B cell (primary cell): ENCODE measurements around the gene TSNAX. TPM values are rescaled to one million over a fixed set of nuclear protein-coding genes. Genes with fewer than 3 reads are reported as not detected.

Experiments
- ATAC-seq: fragments of 200-7000 bp; cut with Tn5 transposase; one replicate; pipeline ENCODE4 v1.10.0; 2021; ENCODE audit warnings: low read depth, mild to moderate bottlenecking, moderate number of reproducible peaks, moderate library complexity
- CTCF ChIA-PET: fragments of 350-600 bp; sonication (Branson Sonifier 250); formaldehyde crosslinking; loops from one replicate; lab custom pipeline; 2021; ENCODE audit warnings: antibody characterized with exemption, inconsistent platforms; lab: Charles Lee
- POLR2A ChIA-PET: fragments of 350-600 bp; sonication (Branson Sonifier 250); formaldehyde crosslinking; loops from one replicate; lab custom pipeline; 2021; ENCODE audit warnings: antibody characterized with exemption; lab: Charles Lee
- DNase-seq: peaks from one replicate; pipeline ENCODE4 v3.0.0; 2013
- H2AFZ ChIP-seq: 2 replicates; pipeline ENCODE4 v1.6.1; 2012; ENCODE audit warnings: mild to moderate bottlenecking, low read depth, low read length; ENCODE audit not compliant: insufficient read depth, poor library complexity, severe bottlenecking
- H3K27ac ChIP-seq, 2 donors: 1 replicate in 1 of 2; 2 replicates in 1 of 2; pipeline ENCODE4 v1.5.1; 2012 to 2013; ENCODE audit warnings: low read length in 2 of 2, mild to moderate bottlenecking in 2 of 2, moderate library complexity in 1 of 2
- H3K27me3 ChIP-seq, 4 experiments: fragments of 200-600 bp in 1 of 4; sonication (generic) in 1 of 4; replicated peaks in 1 of 4; 1 replicate in 2 of 4; 2 replicates in 2 of 4; pipeline versions ENCODE4 v1.6.1 to v1.7.0; 2013 to 2016; ENCODE audit warnings: low read length in 3 of 4, mild to moderate bottlenecking in 2 of 4, mixed read lengths in 1 of 4, moderate library complexity in 1 of 4; ENCODE audit not compliant: insufficient read depth in 4 of 4, control insufficient read depth in 3 of 4; ENCODE audit errors: control extremely low read depth in 1 of 4
- H3K36me3 ChIP-seq, 2 experiments: replicated peaks in 1 of 2; 1 replicate in 1 of 2; 2 replicates in 1 of 2; pipeline versions ENCODE4 v1.6.1 to v1.7.1; 2013; ENCODE audit warnings: low read length in 1 of 2; ENCODE audit not compliant: insufficient read depth in 2 of 2, control insufficient read depth in 1 of 2; ENCODE audit errors: control extremely low read depth in 1 of 2, extremely low read depth in 1 of 2
- H3K4me1 ChIP-seq, 2 donors: fragments of 200-600 bp in 1 of 2; sonication (generic) in 1 of 2; 1 replicate in 1 of 2; 2 replicates in 1 of 2; pipeline versions ENCODE4 v1.5.1 to v1.6.1; 2013 to 2017; ENCODE audit warnings: low read length in 2 of 2; ENCODE audit not compliant: control insufficient read depth in 2 of 2, insufficient read depth in 2 of 2
- H3K4me2 ChIP-seq: replicated peaks from 2 replicates; pipeline ENCODE3; 2012; ENCODE audit warnings: mild to moderate bottlenecking, low read depth, low read length; ENCODE audit not compliant: poor library complexity, severe bottlenecking
- H3K4me3 ChIP-seq, 5 experiments: fragments of 200-600 bp in 1 of 5; sonication (generic) in 1 of 5; 1 replicate in 3 of 5; 2 replicates in 2 of 5; pipeline versions ENCODE4 v1.5.1 to v1.7.0; 2011 to 2016; ENCODE audit warnings: low read length in 4 of 5, mild to moderate bottlenecking in 4 of 5, low read depth in 2 of 5, control low read depth in 1 of 5, moderate library complexity in 1 of 5; ENCODE audit not compliant: insufficient read depth in 1 of 5; ENCODE audit errors: control extremely low read depth in 1 of 5, extremely low read depth in 1 of 5
- H3K79me2 ChIP-seq: fragments of 200-600 bp; sonication (generic); one replicate; pipeline ENCODE4 v1.6.0; 2016; ENCODE audit warnings: low read length; ENCODE audit not compliant: control insufficient read depth, insufficient read depth
- H3K9ac ChIP-seq: fragments of 200-600 bp; sonication (generic); 2 replicates; pipeline ENCODE4 v1.6.1; 2017; ENCODE audit warnings: mild to moderate bottlenecking, low read length, moderate library complexity
- H3K9me3 ChIP-seq, 3 donors: one replicate each; pipeline versions ENCODE4 v1.6.1 to v1.7.1; 2013; ENCODE audit warnings: low read length in 2 of 3; ENCODE audit not compliant: control insufficient read depth in 2 of 3, insufficient read depth in 1 of 3; ENCODE audit errors: control extremely low read depth in 1 of 3
- H4K20me1 ChIP-seq: 2 replicates; pipeline ENCODE4 v1.6.0; 2012; ENCODE audit warnings: mild to moderate bottlenecking, low read length; ENCODE audit not compliant: insufficient read depth, control insufficient read depth, poor library complexity, severe bottlenecking
- H3K27ac Mint-ChIP-seq: one replicate; pipeline ENCODE4 v1.8.0; 2021; ENCODE audit warnings: mixed read lengths
- H3K27me3 Mint-ChIP-seq: one replicate; pipeline ENCODE4 v1.8.0; 2021; ENCODE audit warnings: mixed read lengths
- H3K4me1 Mint-ChIP-seq: one replicate; pipeline ENCODE4 v1.8.0; 2021; ENCODE audit warnings: mixed read lengths
- H3K4me3 Mint-ChIP-seq: one replicate; pipeline ENCODE4 v1.8.0; 2021; ENCODE audit warnings: mixed read lengths
- H3K9me3 Mint-ChIP-seq: one replicate; pipeline ENCODE4 v1.8.0; 2022; ENCODE audit warnings: mixed read lengths; ENCODE audit not compliant: insufficient read depth
- EZH2 ChIP-seq: IDR thresholded peaks from 2 replicates; pipeline ENCODE4 v1.6.1; 2012; ENCODE audit warnings: borderline replicate concordance, low read depth, mild to moderate bottlenecking, moderate library complexity, low read length; ENCODE audit not compliant: insufficient read depth, poor library complexity, severe bottlenecking
- WGBS: methylation state at CpG from one replicate; pipeline ENCODE4 v1.1.5; 2013; ENCODE audit warnings: missing lambda C conversion rate; ENCODE audit not compliant: insufficient coverage; 5-methylcytosine and 5-hydroxymethylcytosine counted together
- intact Hi-C: fragments of 100-400 bp; cut with micrococcal nuclease; formaldehyde crosslinking; loops from one replicate; pipeline ENCODE4 v1.10.0; 2022
- polyA plus RNA-seq: library from polyadenylated mRNA; depleted of rRNA; stranded (reverse); fragments of >200 nt; gene quantifications from 2 replicates; pipeline ENCODE4 v1.2.3, GENCODE V29; 2012
- total RNA-seq, 2 donors: library from RNA; stranded (reverse); fragments of 120-200 nt in 1 of 2; gene quantifications; 1 replicate in 1 of 2; 2 replicates in 1 of 2; pipeline versions ENCODE4 v1.2.3 to v1.2.4, GENCODE V29; 2013 to 2022
- TF ChIP-seq, protein P1 (sequence below): fragments of 200-600 bp; IDR thresholded peaks from one replicate; pipeline ENCODE4 v1.8.0; 2022; ENCODE audit warnings: antibody characterized with exemption, mild to moderate bottlenecking

Gene TSNAX
- total and polyA plus RNA-seq, 2 donors (not counting 1 experiment from before 2014, with no cell fraction given): 9.0 to 41.4 TPM

DNA sequence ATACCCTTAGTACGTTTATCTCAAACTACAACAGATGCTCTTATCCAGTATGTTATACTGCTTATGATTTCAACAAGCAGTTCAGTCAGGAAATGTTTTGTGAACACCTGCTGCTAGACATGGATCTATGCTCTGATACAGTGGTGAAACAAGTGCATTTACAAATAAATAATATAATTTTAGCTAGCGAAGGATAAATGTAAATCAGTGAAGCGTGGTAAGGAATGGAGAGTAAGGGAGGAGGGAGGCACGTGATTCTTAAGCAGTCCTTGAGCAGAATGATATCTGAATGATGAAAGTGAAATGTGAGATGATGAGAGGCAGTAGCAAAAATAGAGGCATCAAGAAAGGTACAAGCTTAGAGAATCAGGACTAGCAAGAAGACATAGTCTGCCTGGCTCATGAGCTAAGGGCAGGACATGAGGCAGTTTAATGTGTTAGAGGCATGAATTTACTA, 6.3 kb downstream of the TSNAX start:
- Histone ChIP-seq H4K20me1 (peaks cover 15% of the 10 kb centered on the region), H3K79me2 (peaks cover 71% of the 10 kb centered on the region), H3K9me3 (no peaks in the 10 kb centered on the region), H3K27ac (no peak overlapping the region), H3K27me3 (no peaks in the 10 kb centered on the region), H3K4me2 (no peak overlapping the region), H3K9ac (no peak overlapping the region), H3K4me3 (no peak overlapping the region), H3K36me3 (peaks cover 2 to 22% of the 10 kb centered on the region in 2 experiments), H2AFZ (no peak overlapping the region), H3K4me1 (peaks cover 6% of the 10 kb centered on the region in 2 donors)
- TF ChIP-seq, protein P1, sequence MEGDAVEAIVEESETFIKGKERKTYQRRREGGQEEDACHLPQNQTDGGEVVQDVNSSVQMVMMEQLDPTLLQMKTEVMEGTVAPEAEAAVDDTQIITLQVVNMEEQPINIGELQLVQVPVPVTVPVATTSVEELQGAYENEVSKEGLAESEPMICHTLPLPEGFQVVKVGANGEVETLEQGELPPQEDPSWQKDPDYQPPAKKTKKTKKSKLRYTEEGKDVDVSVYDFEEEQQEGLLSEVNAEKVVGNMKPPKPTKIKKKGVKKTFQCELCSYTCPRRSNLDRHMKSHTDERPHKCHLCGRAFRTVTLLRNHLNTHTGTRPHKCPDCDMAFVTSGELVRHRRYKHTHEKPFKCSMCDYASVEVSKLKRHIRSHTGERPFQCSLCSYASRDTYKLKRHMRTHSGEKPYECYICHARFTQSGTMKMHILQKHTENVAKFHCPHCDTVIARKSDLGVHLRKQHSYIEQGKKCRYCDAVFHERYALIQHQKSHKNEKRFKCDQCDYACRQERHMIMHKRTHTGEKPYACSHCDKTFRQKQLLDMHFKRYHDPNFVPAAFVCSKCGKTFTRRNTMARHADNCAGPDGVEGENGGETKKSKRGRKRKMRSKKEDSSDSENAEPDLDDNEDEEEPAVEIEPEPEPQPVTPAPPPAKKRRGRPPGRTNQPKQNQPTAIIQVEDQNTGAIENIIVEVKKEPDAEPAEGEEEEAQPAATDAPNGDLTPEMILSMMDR: no peak
- TF ChIP-seq EZH2: no peak
- no peak overlapping the region for H3K27ac Mint-ChIP-seq
- ChIA-PET POLR2A (no interaction called here), CTCF (interaction anchor here (0.8 kb wide), 1 partner anchor 143 kb away, joined by 3 read pairs; no protein-coding TSS in a partner anchor)
- intact Hi-C loops: no loop called here
- H3K4me3 Mint-ChIP-seq: no peak overlapping the region
- WGBS: 93% methylated on average over 3 of the region's 4 CpGs
- no peaks in the 10 kb centered on the region for H3K27me3 Mint-ChIP-seq
- no peak for ATAC-seq
- DNase-seq: no peak
- peaks cover 18% of the 10 kb centered on the region for H3K4me1 Mint-ChIP-seq
- H3K9me3 Mint-ChIP-seq: no peaks in the 10 kb centered on the region

DNA sequence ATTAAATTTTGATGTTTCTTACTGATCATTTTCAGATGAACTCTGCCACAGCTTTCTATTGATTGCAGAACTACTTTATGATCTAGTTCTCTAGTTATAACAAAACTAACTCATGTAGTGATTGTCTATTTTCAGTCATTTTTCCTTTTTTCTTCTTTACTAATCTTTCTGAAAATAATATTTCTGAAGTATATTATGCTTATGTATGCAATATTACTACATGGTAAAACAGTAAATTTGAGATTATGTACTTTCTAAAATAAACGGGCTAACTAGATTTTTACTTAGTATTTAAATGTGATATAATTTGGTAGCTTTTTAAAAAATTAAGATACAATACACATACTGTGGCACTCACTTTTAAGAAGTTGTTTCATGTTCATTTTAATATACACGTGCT, 7.6 kb downstream of the TSNAX start:
- Histone ChIP-seq H3K4me2 (no peak overlapping the region), H3K36me3 (peaks cover 3 to 21% of the 10 kb centered on the region in 2 experiments), H3K9ac (no peak overlapping the region), H2AFZ (no peak overlapping the region), H3K4me3 (no peak overlapping the region), H3K4me1 (no peaks in the 10 kb centered on the region), H3K27me3 (no peaks in the 10 kb centered on the region), H4K20me1 (peaks cover 21% of the 10 kb centered on the region), H3K27ac (no peak overlapping the region), H3K79me2 (peaks cover 67% of the 10 kb centered on the region), H3K9me3 (no peaks in the 10 kb centered on the region)
- intact Hi-C loops: no loop called here
- TF ChIP-seq EZH2: no peak
- TF ChIP-seq, protein P1: no peak
- ChIA-PET POLR2A (no interaction called here), CTCF (no interaction called here)
- no peaks in the 10 kb centered on the region for H3K9me3 Mint-ChIP-seq
- no peak for ATAC-seq
- no peaks in the 10 kb centered on the region for H3K27me3 Mint-ChIP-seq
- H3K4me1 Mint-ChIP-seq: peaks cover 11% of the 10 kb centered on the region
- H3K27ac Mint-ChIP-seq: no peak overlapping the region
- H3K4me3 Mint-ChIP-seq: no peak overlapping the region
- no peak for DNase-seq
- no CpG with 5 or more reads among the region's 2 CpGs for WGBS
